ENCODE data around the gene SMIM21.

SMIM21 gene

GRCh38 chr18:75376004-75376403 is 51.5 kb downstream of the SMIM21 start:
- no peak for DNase-seq (ENCODE audit: low read depth)

- no peak for DNase-seq (ENCODE audit: low read depth)
These were observed 52.2 kb downstream of the SMIM21 start for GRCh38 chr18:75375341-75375740.

- DNase-seq (ENCODE audit: low read depth), result no peak
These were observed 53.0 kb downstream of the SMIM21 start for GRCh38 chr18:75374466-75374865.

- DNase-seq (ENCODE audit: low read depth), result no peak
These were observed 58.3 kb downstream of the SMIM21 start for GRCh38 chr18:75369026-75369721.

GRCh38 chr18:75365837-75366236 is 61.7 kb downstream of the SMIM21 start:
- DNase-seq (ENCODE audit: low read depth), result no peak

- DNase-seq (ENCODE audit: low read depth), result no peak
These were observed 62.3 kb downstream of the SMIM21 start for GRCh38 chr18:75365254-75365629.

GRCh38 chr18:75364512-75365253 is 62.8 kb downstream of the SMIM21 start:
- no peak for DNase-seq (ENCODE audit: low read depth)

GRCh38 chr18:75363446-75364225 is 63.9 kb downstream of the SMIM21 start:
- no peak for DNase-seq (ENCODE audit: low read depth)

- DNase-seq (ENCODE audit: low read depth), result no peak
These were observed 65.1 kb downstream of the SMIM21 start for GRCh38 chr18:75362435-75362834.

GRCh38 chr18:75360941-75361340 is 66.6 kb downstream of the SMIM21 start:
- DNase-seq (ENCODE audit: low read depth), result no peak

GRCh38 chr18:75360215-75360614 is 67.3 kb downstream of the SMIM21 start:
- DNase-seq (ENCODE audit: low read depth), result no peak
